AG10803 (cell line): Measurements from ENCODE around the gene BRD1.
"Not testable (repeated sequence)": the region's sequence is repeated elsewhere in the genome, so short reads cannot be mapped to it uniquely, and the experiment has no call there.

ENCODE experiments used
- DNase-seq: peaks from one replicate; pipeline ENCODE4 v3.0.0; 2010; ENCODE audit warnings: low read depth
- H3K4me3 ChIP-seq: 2 replicates; pipeline ENCODE4 v1.5.1; 2011; ENCODE audit warnings: mild to moderate bottlenecking, low read length, control low read depth
- TF ChIP-seq, protein P1 (sequence below): conservative IDR thresholded peaks from 2 replicates; pipeline ENCODE4 v1.5.1; 2011; ENCODE audit warnings: mild to moderate bottlenecking, low read length, control low read depth, inconsistent platforms

Gene BRD1

DNA sequence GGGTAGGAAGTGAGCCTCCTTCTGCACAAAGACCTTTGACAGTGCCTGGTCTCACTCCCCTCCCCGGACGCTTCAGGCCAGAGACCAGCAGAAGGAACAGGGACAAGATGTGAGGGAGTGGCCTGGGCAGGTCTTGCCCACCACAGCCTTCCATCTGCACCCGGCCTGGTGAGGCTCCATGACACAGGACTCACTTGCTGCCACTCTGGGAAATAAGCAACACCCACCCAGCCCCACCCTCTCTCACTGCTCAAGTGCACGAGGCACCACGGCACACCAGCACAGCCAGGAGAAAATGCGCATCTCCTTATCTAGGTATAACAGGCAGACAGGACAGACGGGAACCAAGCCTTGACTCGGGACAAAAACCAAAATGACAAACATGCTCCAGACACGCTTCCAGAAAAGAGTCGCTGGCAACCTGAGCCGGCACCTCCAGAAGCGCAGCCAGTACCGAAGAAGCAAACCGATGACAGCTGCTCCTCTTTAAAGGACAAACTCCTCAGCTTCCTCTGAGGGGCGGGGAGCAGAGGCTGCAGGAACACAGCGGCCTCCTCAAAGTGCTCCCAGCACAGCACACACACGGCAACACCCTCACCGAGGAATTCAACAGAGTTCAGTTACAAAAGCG lies 41.7 kb downstream of the BRD1 start:
- no peak for DNase-seq
- TF ChIP-seq, protein P1, sequence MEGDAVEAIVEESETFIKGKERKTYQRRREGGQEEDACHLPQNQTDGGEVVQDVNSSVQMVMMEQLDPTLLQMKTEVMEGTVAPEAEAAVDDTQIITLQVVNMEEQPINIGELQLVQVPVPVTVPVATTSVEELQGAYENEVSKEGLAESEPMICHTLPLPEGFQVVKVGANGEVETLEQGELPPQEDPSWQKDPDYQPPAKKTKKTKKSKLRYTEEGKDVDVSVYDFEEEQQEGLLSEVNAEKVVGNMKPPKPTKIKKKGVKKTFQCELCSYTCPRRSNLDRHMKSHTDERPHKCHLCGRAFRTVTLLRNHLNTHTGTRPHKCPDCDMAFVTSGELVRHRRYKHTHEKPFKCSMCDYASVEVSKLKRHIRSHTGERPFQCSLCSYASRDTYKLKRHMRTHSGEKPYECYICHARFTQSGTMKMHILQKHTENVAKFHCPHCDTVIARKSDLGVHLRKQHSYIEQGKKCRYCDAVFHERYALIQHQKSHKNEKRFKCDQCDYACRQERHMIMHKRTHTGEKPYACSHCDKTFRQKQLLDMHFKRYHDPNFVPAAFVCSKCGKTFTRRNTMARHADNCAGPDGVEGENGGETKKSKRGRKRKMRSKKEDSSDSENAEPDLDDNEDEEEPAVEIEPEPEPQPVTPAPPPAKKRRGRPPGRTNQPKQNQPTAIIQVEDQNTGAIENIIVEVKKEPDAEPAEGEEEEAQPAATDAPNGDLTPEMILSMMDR, result no peak

DNA sequence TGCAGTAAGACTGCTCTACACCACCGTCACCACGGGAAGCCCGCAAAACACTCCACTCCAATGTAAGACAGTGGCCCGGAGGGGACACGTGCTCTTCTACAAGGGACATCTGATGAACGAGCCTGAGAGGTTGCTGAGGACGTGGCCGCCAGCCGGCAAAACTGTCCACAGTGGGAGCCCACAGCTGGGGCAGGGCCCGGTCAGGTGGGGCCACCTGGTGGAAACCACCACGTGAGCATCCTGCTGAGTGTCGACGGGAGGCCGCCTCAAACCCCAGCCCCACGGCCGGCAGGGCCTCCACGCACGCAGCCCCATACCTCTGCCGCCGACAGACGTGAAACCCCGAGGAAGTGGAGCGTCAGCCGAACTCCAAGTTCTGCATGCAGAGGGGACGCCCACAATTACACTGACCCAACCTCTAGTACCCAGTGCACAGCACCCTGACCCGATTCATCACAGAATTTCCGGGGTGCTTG lies 42.6 kb downstream of the BRD1 start:
- DNase-seq, result no peak
- no peak overlapping the region for H3K4me3 ChIP-seq
- TF ChIP-seq, protein P1, result no peak

More for the DNA sequence above, 41.7 kb downstream of the BRD1 start:
- no peak overlapping the region for H3K4me3 ChIP-seq

DNA sequence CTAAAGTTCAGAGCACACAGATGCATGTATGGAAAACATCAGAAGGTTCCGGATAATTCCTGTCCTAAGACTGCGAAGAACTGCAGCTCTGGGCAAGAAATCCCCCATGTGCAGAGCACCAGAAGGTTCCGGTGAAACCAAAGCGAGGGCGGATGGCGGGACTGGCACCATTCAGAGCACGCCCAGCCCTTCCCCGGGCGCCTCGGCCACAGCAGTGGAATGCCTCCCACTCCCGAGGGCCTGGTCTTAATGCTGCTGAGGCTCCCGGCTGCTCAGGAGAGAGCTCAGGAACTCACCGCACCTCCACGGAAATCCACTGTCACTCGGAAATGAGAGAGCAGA lies 43.1 kb downstream of the BRD1 start:
- H3K4me3 ChIP-seq, result no peak overlapping the region
- no peak for DNase-seq

DNA sequence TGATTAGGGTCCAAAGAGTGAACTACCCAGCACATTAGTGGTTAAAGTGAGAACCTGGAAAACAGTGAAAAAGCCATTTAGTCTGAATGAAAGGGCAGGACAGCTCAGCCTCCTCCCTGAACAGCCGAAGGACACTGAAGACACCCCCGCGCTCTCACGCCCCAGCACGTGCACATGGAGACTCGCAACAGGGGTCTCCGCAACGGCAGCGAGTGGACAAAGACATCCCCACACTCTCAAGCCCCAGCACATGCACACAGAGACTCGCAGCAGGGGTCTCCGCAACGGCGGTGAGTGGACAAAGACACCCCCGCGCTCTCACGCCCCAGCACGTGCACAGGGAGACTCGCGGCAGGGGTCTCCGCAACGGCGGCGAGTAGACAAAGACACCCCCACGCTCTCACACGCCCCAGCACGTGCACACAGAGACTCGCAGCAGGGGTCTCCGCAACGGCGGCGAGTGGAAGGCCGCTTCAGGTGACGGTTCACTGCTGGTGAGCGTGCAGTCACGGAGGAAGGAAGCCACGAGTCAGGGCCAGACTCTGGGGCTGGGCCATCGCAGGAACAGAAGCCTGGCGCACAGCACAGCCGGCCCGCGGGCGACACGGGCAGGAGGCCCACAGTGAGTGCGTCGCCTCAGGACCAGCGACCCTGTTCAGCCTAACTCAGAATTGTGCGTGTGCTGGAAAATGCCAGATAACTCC lies 43.6 kb downstream of the BRD1 start:
- no peak overlapping the region for H3K4me3 ChIP-seq
- DNase-seq, result no peak
- TF ChIP-seq, protein P1, result no peak

More for the DNA sequence above, 43.1 kb downstream of the BRD1 start:
- TF ChIP-seq, protein P1, result no peak

- DNase-seq, result no peak
- TF ChIP-seq, protein P1, result no peak
- H3K4me3 ChIP-seq, result no peak overlapping the region
Measured at GRCh38 chr22:49783036-49783746, 44.5 kb downstream of the BRD1 start.

DNA sequence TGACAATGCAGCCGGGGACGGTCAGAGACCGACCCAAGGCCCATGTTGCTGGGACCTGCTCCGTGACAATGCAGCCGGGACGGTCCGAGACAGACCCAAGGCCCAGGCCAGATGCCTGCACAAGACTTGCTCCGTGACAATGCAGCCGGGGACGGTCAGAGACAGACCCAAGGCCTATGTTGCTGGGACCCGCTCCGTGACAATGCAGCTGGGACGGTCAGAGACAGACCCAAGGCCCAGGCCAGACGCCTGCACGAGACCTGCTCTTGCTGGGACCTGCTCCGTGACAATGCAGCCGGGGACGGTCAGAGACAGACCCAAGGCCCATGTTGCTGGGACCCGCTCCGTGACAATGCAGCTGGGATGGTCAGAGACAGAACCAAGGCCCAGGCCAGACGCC lies 45.8 kb downstream of the BRD1 start:
- DNase-seq, H3K4me3 ChIP-seq: not testable (repeated sequence)

DNA sequence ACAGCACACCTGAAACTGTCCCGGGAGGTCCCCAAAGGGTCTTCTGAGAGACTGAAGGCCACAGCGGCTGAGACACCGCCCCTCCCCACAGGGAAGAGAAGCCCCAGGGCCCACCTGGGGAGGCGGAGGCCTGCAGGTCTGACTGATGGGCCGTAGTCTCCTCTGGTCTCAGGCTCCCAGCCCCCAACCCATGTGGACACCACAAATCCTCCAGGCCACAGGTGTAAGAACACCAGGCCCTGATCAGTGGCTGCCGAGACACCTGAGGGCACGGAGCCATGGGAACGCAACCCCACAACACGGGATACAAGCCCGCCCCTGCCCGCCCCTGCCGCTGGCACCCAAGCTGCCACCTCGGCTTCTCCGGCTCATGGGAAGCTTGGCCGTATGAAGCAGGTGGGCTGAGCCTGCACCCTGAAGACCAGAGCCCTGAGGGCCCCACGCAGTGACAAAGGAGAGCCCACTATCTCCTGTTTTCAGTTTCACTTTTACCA lies 46.3 kb downstream of the BRD1 start:
- TF ChIP-seq, protein P1, result no peak
- no peak overlapping the region for H3K4me3 ChIP-seq
- DNase-seq, result no peak
